SK-N-SH treated with all-trans-retinoic acid at 6 μM for 48 hours (cell line): ENCODE results near the gene ERH.

Source experiments
- ATAC-seq: fragments of 200-7000 bp; cut with Tn5 transposase; 3 replicates; pipeline ENCODE4 v1.9.1; 2020; ENCODE audit warnings: mild to moderate bottlenecking, moderate library complexity
- ARNTL ChIP-seq: fragments of 450-650 bp; formaldehyde crosslinking; IDR thresholded peaks from 2 replicates; pipeline ENCODE4 v1.5.0; 2020; ENCODE audit warnings: low read depth, mild to moderate bottlenecking, moderate library complexity, borderline replicate concordance
- ESRRG ChIP-seq: fragments of 250-450 bp; sonication (Bioruptor Pico); IDR thresholded peaks from 2 replicates; pipeline ENCODE4 v1.6.1; 2021; ENCODE audit warnings: mild to moderate bottlenecking
- GLIS3 ChIP-seq: fragments of 250-450 bp; sonication (Bioruptor Pico); IDR thresholded peaks from 2 replicates; pipeline ENCODE4 v1.5.0; 2020; ENCODE audit warnings: mild to moderate bottlenecking, moderate library complexity
- OSR1 ChIP-seq: fragments of 250-450 bp; sonication (Bioruptor Pico); IDR thresholded peaks from 2 replicates; pipeline ENCODE4 v1.8.0; 2022; ENCODE audit warnings: moderate library complexity, mild to moderate bottlenecking, inconsistent platforms
- RARB ChIP-seq: fragments of 250-450 bp; sonication (Bioruptor Pico); IDR thresholded peaks from 2 replicates; pipeline ENCODE4 v1.8.0; 2021; ENCODE audit warnings: mild to moderate bottlenecking, moderate library complexity
- SNAI2 ChIP-seq: fragments of 250-450 bp; sonication (Bioruptor Pico); IDR thresholded peaks from 2 replicates; pipeline ENCODE4 v1.5.0; 2020; ENCODE audit warnings: mild to moderate bottlenecking, moderate library complexity
- ZNF565 ChIP-seq: fragments of 450-650 bp; formaldehyde crosslinking; conservative IDR thresholded peaks from 2 replicates; pipeline ENCODE4 v1.5.0; 2020; ENCODE audit warnings: low read depth, mild to moderate bottlenecking, moderate library complexity
- ZNF70 ChIP-seq: fragments of 450-650 bp; formaldehyde crosslinking; IDR thresholded peaks from 2 replicates; pipeline ENCODE4 v1.5.0; 2020; ENCODE audit warnings: mild to moderate bottlenecking, moderate library complexity
- ZNF8 ChIP-seq: fragments of 450-650 bp; formaldehyde crosslinking; IDR thresholded peaks from 2 replicates; pipeline ENCODE4 v1.5.0; 2020; ENCODE audit warnings: mild to moderate bottlenecking, moderate library complexity
- TF ChIP-seq, protein P1 (sequence below): fragments of 250-450 bp; sonication (Bioruptor Pico); IDR thresholded peaks from 2 replicates; pipeline ENCODE4 v1.5.1; 2021; ENCODE audit warnings: mild to moderate bottlenecking, moderate library complexity
- TF ChIP-seq, protein P2 (sequence below): fragments of 250-450 bp; sonication (Bioruptor Pico); IDR thresholded peaks from 2 replicates; pipeline ENCODE4 v1.5.0; 2020; ENCODE audit warnings: mild to moderate bottlenecking, moderate library complexity
- TF ChIP-seq, protein P3 (sequence below): fragments of 250-450 bp; sonication (Bioruptor Pico); IDR thresholded peaks from 2 replicates; pipeline ENCODE4 v1.5.1; 2020; ENCODE audit warnings: low read depth, mild to moderate bottlenecking, moderate library complexity
- TF ChIP-seq, protein P4 (sequence below): fragments of 250-450 bp; sonication (Bioruptor Pico); IDR thresholded peaks from 2 replicates; pipeline ENCODE4 v1.8.0; 2020; ENCODE audit warnings: mild to moderate bottlenecking, moderate library complexity, borderline replicate concordance

Gene ERH

DNA sequence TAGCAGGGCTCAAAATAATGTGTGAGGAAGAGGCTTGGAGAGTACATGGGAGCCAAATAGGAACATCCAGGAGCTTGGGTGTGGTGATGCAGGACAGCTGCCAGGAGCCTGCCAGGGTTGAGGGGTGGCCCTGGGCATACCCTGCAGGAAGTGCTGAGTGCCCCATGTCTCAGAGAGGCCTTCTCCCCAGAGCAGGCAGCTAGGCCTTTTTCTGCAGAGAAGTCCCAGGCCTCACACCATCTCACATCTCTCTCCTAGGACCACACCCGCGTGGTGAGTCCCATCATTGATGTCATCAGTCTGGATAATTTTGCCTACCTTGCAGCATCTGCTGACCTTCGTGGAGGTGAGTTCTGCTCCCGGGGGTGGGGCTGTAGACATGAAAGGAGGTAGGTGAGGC, 66.9 kb downstream of the ERH start:
- TF ChIP-seq, protein P1, sequence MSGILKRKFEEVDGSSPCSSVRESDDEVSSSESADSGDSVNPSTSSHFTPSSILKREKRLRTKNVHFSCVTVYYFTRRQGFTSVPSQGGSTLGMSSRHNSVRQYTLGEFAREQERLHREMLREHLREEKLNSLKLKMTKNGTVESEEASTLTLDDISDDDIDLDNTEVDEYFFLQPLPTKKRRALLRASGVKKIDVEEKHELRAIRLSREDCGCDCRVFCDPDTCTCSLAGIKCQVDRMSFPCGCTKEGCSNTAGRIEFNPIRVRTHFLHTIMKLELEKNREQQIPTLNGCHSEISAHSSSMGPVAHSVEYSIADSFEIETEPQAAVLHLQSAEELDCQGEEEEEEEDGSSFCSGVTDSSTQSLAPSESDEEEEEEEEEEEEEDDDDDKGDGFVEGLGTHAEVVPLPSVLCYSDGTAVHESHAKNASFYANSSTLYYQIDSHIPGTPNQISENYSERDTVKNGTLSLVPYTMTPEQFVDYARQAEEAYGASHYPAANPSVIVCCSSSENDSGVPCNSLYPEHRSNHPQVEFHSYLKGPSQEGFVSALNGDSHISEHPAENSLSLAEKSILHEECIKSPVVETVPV (CRISPR knock-in tag) = no peak
- no peak for TF ChIP-seq ESRRG (CRISPR knock-in tag)
- TF ChIP-seq, protein P2, sequence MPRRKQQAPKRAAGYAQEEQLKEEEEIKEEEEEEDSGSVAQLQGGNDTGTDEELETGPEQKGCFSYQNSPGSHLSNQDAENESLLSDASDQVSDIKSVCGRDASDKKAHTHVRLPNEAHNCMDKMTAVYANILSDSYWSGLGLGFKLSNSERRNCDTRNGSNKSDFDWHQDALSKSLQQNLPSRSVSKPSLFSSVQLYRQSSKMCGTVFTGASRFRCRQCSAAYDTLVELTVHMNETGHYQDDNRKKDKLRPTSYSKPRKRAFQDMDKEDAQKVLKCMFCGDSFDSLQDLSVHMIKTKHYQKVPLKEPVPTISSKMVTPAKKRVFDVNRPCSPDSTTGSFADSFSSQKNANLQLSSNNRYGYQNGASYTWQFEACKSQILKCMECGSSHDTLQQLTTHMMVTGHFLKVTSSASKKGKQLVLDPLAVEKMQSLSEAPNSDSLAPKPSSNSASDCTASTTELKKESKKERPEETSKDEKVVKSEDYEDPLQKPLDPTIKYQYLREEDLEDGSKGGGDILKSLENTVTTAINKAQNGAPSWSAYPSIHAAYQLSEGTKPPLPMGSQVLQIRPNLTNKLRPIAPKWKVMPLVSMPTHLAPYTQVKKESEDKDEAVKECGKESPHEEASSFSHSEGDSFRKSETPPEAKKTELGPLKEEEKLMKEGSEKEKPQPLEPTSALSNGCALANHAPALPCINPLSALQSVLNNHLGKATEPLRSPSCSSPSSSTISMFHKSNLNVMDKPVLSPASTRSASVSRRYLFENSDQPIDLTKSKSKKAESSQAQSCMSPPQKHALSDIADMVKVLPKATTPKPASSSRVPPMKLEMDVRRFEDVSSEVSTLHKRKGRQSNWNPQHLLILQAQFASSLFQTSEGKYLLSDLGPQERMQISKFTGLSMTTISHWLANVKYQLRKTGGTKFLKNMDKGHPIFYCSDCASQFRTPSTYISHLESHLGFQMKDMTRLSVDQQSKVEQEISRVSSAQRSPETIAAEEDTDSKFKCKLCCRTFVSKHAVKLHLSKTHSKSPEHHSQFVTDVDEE (CRISPR knock-in tag) = no peak
- TF ChIP-seq, protein P3, sequence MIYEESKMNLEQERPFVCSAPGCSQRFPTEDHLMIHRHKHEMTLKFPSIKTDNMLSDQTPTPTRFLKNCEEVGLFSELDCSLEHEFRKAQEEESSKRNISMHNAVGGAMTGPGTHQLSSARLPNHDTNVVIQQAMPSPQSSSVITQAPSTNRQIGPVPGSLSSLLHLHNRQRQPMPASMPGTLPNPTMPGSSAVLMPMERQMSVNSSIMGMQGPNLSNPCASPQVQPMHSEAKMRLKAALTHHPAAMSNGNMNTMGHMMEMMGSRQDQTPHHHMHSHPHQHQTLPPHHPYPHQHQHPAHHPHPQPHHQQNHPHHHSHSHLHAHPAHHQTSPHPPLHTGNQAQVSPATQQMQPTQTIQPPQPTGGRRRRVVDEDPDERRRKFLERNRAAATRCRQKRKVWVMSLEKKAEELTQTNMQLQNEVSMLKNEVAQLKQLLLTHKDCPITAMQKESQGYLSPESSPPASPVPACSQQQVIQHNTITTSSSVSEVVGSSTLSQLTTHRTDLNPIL (CRISPR knock-in tag) = no peak
- no peak for TF ChIP-seq GLIS3 (CRISPR knock-in tag)
- no peak for TF ChIP-seq ARNTL (CRISPR knock-in tag)
- TF ChIP-seq, protein P4, sequence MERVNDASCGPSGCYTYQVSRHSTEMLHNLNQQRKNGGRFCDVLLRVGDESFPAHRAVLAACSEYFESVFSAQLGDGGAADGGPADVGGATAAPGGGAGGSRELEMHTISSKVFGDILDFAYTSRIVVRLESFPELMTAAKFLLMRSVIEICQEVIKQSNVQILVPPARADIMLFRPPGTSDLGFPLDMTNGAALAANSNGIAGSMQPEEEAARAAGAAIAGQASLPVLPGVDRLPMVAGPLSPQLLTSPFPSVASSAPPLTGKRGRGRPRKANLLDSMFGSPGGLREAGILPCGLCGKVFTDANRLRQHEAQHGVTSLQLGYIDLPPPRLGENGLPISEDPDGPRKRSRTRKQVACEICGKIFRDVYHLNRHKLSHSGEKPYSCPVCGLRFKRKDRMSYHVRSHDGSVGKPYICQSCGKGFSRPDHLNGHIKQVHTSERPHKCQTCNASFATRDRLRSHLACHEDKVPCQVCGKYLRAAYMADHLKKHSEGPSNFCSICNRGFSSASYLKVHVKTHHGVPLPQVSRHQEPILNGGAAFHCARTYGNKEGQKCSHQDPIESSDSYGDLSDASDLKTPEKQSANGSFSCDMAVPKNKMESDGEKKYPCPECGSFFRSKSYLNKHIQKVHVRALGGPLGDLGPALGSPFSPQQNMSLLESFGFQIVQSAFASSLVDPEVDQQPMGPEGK (CRISPR knock-in tag) = no peak
- no peak for TF ChIP-seq RARB (CRISPR knock-in tag)
- TF ChIP-seq ZNF70 (CRISPR knock-in tag) = no peak
- TF ChIP-seq ZNF8 (CRISPR knock-in tag) = no peak
- no peak for TF ChIP-seq SNAI2
- no peak for TF ChIP-seq OSR1
- TF ChIP-seq ZNF565 (CRISPR knock-in tag) = no peak
- ATAC-seq = no peak
